Measurements from ENCODE around the gene PITPNM1.
"Not testable (repeated sequence)": the region's sequence is repeated elsewhere in the genome, so short reads cannot be mapped to it uniquely, and the experiment has no call there.

PITPNM1 gene

GRCh38 chr11:67504950-67505581, at the start of gene PITPNM1:
PITPNM1 (minus strand) TSS chr11:67505363; CDS start chr11:67504180, 1,183 bp downstream.
- DNase-seq, result peak; percentile 68

- not testable (repeated sequence) for DNase-seq
Observed at GRCh38 chr11:67551697-67552096, 46.5 kb upstream of the PITPNM1 start.

DNA sequence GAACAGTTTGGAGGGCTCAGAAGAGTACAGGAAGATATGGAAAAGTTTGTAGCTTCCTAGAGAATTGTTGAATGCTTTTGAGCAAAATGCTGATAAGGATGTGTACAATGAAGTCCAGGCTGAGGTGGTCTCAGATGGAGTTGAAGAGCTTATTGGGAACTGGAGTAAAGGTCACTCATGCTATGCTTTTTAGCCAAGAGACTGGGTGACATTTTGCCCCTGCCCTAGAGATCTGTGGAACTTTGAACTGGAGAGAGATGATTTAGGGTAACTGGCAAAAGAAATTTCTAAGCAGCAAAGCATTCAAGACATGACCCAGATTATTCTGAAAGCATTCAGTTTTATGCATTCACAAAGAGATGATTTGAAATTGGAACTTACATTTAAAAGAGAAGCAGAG, 46.0 kb upstream of the PITPNM1 start:
- DNase-seq, result no peak

DNA sequence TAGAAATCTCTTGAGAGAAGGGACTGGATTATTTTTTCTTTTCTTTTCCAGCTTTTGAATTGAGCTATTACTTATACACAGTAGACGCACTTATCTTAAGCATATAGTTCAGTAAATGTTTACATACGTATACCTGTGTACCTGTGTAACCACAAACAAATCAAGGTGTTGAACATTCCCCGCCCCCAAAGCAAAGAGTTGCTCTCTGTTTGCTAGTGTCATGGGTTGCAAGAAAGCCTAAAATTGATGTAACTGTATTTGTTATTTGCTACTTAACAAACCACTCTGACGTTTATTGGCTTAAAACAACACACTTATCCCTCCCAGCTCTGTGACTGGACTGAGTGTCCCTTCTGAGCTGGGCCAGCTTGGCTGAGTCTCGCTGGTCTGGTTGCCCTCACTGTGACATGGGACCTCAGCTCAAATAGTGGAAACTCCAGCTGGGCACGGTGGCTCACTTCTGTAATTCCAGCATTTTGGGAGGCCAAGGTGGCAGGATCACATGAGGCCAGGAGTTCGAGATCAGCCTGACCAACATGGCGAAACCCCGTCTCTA, 43.5 kb upstream of the PITPNM1 start:
- no peak for DNase-seq

GRCh38 chr11:67548112-67548511, 42.9 kb upstream of the PITPNM1 start:
- DNase-seq, result not testable (repeated sequence)

DNA sequence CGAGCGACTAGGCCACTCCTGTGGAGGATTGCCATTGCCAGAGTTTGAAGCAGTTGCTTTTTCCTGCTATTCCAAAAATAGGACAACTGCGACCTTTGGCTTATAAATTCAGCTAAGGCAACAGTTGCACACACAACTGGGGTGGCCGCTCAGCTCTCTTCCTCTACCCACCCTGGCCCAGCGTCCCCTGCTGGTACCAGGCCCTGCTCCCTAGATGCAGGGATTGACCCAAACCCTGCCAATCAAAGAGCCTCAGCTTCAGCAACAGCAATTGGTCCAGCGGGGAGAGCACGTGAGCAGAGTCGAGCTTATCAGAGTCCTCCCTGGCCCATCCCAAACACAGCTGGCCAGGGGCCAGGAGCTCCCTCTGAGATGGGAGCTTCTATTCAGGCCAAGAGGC, 40.1 kb upstream of the PITPNM1 start:
- peak; percentile 55 for DNase-seq

- no peak for DNase-seq
Observed at GRCh38 chr11:67544616-67545242, 39.6 kb upstream of the PITPNM1 start.

DNA sequence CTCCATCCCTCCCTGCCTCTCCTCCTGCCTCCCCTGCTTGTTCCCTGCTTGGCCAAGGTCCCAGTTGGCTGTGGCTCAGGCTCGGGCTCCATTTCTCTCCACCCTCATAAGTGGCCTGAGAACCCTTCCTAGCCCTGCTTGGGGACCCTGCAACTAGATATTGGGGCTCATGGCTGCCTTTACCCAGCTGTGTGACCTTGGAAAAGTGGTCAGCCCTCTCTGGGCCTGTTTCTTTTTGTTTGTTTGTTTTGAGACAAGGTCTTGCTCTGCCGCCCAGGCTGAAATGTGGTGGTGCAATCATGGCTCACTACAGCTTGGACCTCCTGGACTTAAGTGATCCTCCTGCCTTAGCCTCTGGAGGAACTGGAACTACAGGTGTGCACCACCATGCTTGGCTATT, 38.4 kb upstream of the PITPNM1 start:
- DNase-seq, result no peak

GRCh38 chr11:67542971-67543370, 37.8 kb upstream of the PITPNM1 start:
- DNase-seq, result no peak

- DNase-seq, result peak; percentile 19
Observed at GRCh38 chr11:67542169-67542568, 37.0 kb upstream of the PITPNM1 start.

- DNase-seq, result no peak
Observed at GRCh38 chr11:67541198-67541597, 36.0 kb upstream of the PITPNM1 start.

DNA sequence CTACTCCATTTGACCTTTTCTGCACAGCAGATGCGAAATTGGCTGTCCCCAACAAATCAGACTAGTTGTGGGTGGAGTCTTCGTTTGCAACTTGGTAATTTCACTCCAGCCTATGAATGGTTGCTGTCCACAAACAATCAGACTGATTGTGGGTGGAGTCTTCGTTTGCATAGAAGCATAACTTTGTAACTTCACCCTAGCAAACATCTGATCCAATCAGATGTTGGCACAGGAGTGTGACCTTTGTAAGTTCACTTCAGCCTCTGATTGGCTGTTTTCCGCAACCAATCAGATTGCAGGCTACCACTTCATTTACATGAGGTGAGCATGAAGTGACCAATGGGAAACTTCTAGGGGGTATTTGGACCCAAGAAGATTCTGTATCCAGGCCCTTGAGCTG, 34.4 kb upstream of the PITPNM1 start:
- DNase-seq, result no peak

- no peak for DNase-seq
Observed at GRCh38 chr11:67538823-67539505, 33.8 kb upstream of the PITPNM1 start.

DNA sequence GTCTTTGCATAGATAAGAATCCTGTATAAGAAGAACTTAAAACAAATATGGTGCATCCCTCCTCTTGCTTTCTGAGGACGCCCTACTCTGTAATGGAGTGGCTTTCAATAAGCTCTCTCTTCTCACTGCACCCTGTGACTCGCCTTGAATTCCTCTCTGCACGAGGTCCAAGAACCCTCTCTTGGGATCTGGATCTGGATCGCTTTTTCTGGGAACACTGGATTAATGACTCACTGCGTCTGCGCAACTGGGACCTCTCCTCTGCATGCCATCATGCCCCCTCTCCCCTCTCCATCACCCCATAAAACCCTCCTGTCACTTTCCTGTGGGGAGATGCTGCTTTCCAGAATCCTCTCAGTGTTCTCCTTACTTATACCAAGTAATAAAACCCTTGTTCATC, 33.1 kb upstream of the PITPNM1 start:
- DNase-seq, result no peak

DNA sequence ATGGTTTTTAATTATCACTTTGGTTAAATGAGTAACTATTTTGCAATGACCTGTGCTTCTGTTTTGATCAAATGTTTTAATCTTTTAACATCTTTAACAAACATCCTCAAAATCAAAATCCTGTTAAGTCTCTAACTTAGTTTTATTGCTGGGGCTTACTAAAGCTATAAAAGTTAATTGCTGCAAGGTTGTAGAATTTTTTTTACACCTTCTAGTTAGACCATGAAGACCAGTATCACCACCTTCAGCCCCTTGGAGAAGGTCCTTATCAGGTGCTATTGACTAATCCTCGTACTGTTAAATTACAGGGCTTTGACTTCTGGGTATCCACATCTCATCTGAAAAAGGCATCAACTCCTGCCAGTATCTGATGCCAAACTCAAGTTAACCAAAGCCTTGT, 30.4 kb upstream of the PITPNM1 start:
- no peak for DNase-seq

DNA sequence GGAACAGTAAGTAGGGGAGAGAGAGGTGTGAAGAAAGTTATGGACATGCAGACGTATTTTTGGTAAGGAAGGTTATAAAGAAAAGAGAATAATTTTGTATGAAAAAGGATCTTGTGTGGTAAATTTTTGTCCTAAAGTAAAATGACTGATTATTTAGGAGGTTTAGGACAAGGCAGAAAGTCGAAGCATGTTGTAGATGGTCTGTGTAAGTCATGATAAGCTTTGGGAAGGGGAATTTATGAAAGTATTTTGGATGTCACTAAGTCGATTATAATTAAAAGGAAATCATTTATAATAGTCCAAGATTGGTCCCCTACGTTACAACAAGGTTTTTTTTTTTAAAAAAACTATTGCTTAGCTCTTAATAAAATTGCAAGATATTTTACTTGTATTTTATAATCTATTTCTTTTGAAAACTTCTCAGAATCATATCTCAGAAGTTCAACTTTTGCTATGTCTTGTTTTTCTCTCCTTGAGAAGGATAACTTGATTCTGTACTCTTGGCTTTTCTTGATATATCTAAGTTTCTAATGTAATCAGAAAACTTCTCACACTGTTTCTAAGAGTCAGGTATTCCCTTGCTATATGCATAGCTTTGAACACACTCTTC, 29.0 kb upstream of the PITPNM1 start:
- DNase-seq, result peak; percentile 7

DNA sequence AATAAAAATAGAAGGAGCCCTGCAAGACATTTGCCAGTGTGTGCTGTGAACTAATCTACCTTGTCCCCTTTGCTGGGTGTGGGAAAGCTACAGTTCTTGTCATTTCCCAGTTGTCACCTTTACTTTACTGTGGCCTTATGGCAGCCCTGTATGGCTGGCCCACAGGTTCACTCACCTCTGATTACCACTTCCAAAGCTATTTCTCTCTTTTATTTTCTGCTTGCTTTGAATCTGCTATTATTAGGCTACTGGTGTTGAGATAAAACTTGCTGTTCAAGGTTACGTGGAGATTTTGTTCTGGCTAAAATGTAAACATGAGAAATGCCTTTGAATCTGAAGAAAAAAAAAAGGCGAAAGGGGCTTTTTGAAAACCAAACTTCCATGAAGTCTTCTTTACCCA, 27.7 kb upstream of the PITPNM1 start:
- DNase-seq, result no peak

DNA sequence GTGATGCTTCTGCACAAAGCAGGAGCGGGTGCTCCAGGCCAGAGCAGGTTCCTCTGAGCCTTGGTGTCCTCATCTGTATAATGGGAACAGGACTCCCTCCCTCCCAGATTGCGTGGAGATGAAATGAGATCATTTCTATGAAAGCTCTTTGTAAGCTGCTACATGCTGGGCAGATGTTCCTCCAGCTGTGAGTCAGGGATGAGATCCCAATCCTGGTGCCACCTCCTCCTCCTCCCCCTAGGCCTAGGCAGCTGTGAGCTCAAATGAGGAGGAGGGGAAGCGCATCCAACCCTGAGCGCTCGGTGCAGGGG, 25.1 kb upstream of the PITPNM1 start:
- no peak for DNase-seq

DNA sequence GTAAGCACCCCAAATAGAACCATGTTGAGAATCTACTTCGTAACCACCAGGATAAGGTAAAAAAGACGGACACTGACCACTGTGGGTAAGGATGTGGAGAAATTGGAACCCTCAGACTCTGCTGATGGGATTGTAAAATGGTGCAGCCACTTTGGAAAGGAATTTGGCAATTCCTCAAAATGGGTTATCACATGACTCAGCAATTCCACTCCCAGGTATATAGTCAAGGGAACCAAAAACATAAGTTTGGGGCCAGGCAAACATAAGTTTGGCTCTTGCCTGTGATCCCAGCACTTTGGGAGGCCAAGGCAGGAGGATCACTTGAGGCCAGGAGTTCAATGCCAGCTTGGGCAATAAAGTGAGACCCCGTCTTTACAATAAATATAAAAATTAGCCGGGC, 23.2 kb upstream of the PITPNM1 start:
- no peak for DNase-seq

- DNase-seq, result no peak
Observed at GRCh38 chr11:67525275-67525976, 20.3 kb upstream of the PITPNM1 start.

DNA sequence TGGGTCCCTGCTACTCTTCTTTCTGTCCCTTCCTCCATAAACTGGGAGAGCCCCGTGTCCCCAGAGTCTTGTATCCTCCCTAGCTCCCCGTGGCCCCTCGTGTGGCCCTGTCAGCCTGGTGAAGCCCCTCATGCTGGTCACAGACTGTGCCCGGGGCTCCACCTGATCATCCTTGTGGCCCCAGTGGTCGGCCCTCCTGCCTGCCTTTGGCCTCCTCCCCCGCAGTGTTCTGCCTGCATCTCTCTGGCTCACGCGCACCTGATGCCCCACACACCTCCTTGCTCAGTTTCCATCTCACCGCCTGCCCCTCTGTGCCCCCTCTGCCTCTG, 19.3 kb upstream of the PITPNM1 start:
- DNase-seq, result no peak

DNA sequence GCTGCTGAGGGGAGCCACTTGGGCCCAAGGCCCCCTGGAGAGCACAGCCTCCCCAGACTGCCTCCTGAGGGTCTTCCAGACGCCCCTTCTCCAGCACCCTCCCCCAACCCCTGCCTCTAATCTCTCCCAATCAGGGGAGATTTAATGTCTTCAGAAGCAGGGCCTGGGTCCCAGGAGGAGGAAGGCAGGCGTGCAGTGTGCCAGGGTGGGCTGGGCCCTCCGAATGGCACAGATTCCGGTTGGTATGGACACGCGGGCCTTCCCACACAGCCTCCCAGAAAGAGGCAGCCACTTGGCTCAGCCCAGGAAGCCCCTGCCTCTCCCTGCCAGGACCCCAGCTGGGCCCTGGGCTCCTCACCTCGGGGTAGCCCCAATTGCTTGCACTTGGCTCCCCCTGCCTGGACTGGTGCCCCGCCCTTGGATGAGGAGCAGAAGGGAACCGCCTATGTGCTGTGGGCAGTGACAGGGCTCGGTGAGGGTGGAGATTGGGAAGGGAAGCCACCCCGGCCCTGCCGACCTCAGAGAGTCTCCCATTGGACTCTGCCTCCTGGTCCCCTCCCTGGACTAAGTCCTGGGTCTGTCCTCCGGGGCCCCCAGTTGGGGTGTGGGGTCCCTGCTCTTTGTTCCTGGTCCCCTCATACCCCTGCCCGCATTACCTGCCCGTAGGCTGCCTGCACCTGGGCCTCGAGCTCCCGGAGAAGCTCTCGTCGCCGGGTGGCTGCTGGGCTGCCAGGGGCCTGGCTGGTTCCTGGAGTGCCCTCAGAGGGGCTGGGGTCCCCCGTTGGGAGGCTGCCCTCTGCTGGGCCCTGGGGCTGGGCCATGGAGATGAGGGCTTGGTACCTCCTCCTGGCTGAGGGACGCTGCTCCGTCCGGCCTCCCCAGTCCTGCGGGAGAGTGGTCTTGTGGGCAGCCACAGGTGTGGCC, 18.7 kb upstream of the PITPNM1 start:
- DNase-seq, result peak; percentile 70

All from NCI-H82 (cell line).